ENCODE data around the gene TERT.

The TERT gene

DNA sequence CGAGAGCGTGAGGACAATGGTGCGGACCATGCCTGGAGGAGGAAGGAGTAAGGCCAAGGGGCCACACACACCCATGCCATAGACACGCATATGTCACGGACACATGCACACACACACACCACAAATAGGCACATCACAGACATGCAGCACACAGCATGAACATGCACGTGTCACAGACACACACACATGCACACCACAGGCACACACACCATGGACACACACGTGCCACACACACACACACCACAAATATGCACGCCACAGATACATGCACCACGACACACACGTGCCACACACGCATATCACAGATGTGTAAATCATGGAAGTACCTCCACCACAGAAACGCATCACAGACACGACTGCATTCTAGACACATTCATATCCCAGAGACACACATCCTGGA lies 16.7 kb downstream of the TERT start:
- H3K27me3 ChIP-seq (ENCODE audit: insufficient read depth, low read length, poor library complexity, severe bottlenecking) = no peaks in the 10 kb centered on the region
- no peak overlapping the region for H2AFZ ChIP-seq (ENCODE audit: low read length)
- H3K9me3 ChIP-seq (ENCODE audit: insufficient read depth, low read depth, low read length) = no peaks in the 10 kb centered on the region
- TF ChIP-seq CTCF (conservative IDR thresholded peaks at IDR 0.05; ENCODE audit: low read length) = no peak
- no peak for TF ChIP-seq EZH2phosphoT487 (IDR thresholded peaks at IDR 0.05; ENCODE audit: borderline replicate concordance)
- no peak overlapping the region for H3K4me3 ChIP-seq (ENCODE audit: low read length, poor library complexity, severe bottlenecking)
- no peaks in the 10 kb centered on the region for H3F3A ChIP-seq (ENCODE audit: low read depth)
- no peak overlapping the region for H3K4me2 ChIP-seq (ENCODE audit: low read depth, low read length, poor library complexity, severe bottlenecking)
- H3K9ac ChIP-seq (ENCODE audit: low read depth, low read length, poor library complexity, severe bottlenecking) = no peak overlapping the region
- H3K79me2 ChIP-seq (ENCODE audit: insufficient read depth, low read length) = no peaks in the 10 kb centered on the region
- peaks cover 7% of the 10 kb centered on the region for H3K4me1 ChIP-seq (ENCODE audit: insufficient read depth, low read length, poor library complexity, severe bottlenecking)
- H4K20me1 ChIP-seq (ENCODE audit: insufficient read depth, low read length, poor library complexity, severe bottlenecking) = no peaks in the 10 kb centered on the region
- H3K36me3 ChIP-seq (ENCODE audit: insufficient read depth, low read length) = no peaks in the 10 kb centered on the region
- H3K9me2 ChIP-seq (replicated peaks; ENCODE audit: low read depth, low read length) = no peaks in the 10 kb centered on the region

DNA sequence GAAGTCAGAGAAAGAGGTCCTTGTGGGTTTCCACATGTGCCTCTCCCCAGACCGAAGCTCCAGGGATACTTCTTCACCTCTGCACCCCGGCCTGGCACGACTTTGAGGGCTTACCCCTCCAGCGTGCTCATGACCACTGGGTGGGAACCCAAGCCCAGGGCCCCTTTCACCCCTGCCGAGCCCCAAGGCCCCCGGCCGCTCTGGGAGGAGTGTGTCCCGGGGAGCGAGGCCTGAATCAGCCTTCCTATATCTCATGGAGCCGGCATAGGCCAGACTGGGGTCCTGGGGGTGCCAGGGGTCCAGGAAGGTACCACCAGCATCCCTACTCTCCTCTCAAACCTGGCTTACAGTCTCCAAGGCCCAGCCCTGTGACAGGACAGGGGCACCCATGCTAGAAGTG lies 17.1 kb downstream of the TERT start:
- Histone ChIP-seq H4K20me1 (ENCODE audit: insufficient read depth, low read length, poor library complexity, severe bottlenecking) (no peaks in the 10 kb centered on the region), H3K79me2 (ENCODE audit: insufficient read depth, low read length) (no peaks in the 10 kb centered on the region), H3K9ac (ENCODE audit: low read depth, low read length, poor library complexity, severe bottlenecking) (no peak overlapping the region), H3K4me2 (ENCODE audit: low read depth, low read length, poor library complexity, severe bottlenecking) (no peak overlapping the region), H2AFZ (ENCODE audit: low read length) (no peak overlapping the region), H3K4me3 (ENCODE audit: low read length, poor library complexity, severe bottlenecking) (no peak overlapping the region), H3F3A (ENCODE audit: low read depth) (no peaks in the 10 kb centered on the region), H3K36me3 (ENCODE audit: insufficient read depth, low read length) (no peaks in the 10 kb centered on the region), H3K9me2 (replicated peaks; ENCODE audit: low read depth, low read length) (no peaks in the 10 kb centered on the region), H3K9me3 (ENCODE audit: insufficient read depth, low read depth, low read length) (no peaks in the 10 kb centered on the region), H3K4me1 (ENCODE audit: insufficient read depth, low read length, poor library complexity, severe bottlenecking) (peaks cover 7% of the 10 kb centered on the region), H3K27me3 (ENCODE audit: insufficient read depth, low read length, poor library complexity, severe bottlenecking) (no peaks in the 10 kb centered on the region)
- TF ChIP-seq CTCF (conservative IDR thresholded peaks at IDR 0.05; ENCODE audit: low read length) = no peak
- no peak for TF ChIP-seq EZH2phosphoT487 (IDR thresholded peaks at IDR 0.05; ENCODE audit: borderline replicate concordance)

- TF ChIP-seq EZH2phosphoT487 (IDR thresholded peaks at IDR 0.05; ENCODE audit: borderline replicate concordance) (no peak), CTCF (conservative IDR thresholded peaks at IDR 0.05; ENCODE audit: low read length) (no peak)
- Histone ChIP-seq H3K9me3 (ENCODE audit: insufficient read depth, low read depth, low read length) (no peaks in the 10 kb centered on the region), H3K9ac (ENCODE audit: low read depth, low read length, poor library complexity, severe bottlenecking) (no peak overlapping the region), H3K4me3 (ENCODE audit: low read length, poor library complexity, severe bottlenecking) (no peak overlapping the region), H3K4me2 (ENCODE audit: low read depth, low read length, poor library complexity, severe bottlenecking) (no peak overlapping the region), H3K4me1 (ENCODE audit: insufficient read depth, low read length, poor library complexity, severe bottlenecking) (peaks cover 7% of the 10 kb centered on the region), H3K9me2 (replicated peaks; ENCODE audit: low read depth, low read length) (no peaks in the 10 kb centered on the region), H3F3A (ENCODE audit: low read depth) (no peaks in the 10 kb centered on the region), H3K27me3 (ENCODE audit: insufficient read depth, low read length, poor library complexity, severe bottlenecking) (no peaks in the 10 kb centered on the region), H3K36me3 (ENCODE audit: insufficient read depth, low read length) (no peaks in the 10 kb centered on the region), H4K20me1 (ENCODE audit: insufficient read depth, low read length, poor library complexity, severe bottlenecking) (no peaks in the 10 kb centered on the region), H2AFZ (ENCODE audit: low read length) (no peak overlapping the region), H3K79me2 (ENCODE audit: insufficient read depth, low read length) (no peaks in the 10 kb centered on the region)
These were observed 17.5 kb downstream of the TERT start for GRCh38 chr5:1277331-1277730.
